Astrocyte (in vitro differentiated cells and primary cell): ENCODE results near the gene METTL9.

Experiments
- EZH2 ChIP-seq: IDR thresholded peaks from 2 replicates; pipeline ENCODE4 v1.6.1; 2012; ENCODE audit warnings: mild to moderate bottlenecking, low read length, inconsistent platforms; ENCODE audit not compliant: insufficient read depth
- TF ChIP-seq, protein P1 (sequence below): IDR thresholded peaks from 2 replicates; pipeline ENCODE4 v1.5.1; 2011; ENCODE audit warnings: low read depth, mild to moderate bottlenecking, inconsistent platforms, low read length, moderate library complexity; ENCODE audit not compliant: insufficient read depth

DNA sequence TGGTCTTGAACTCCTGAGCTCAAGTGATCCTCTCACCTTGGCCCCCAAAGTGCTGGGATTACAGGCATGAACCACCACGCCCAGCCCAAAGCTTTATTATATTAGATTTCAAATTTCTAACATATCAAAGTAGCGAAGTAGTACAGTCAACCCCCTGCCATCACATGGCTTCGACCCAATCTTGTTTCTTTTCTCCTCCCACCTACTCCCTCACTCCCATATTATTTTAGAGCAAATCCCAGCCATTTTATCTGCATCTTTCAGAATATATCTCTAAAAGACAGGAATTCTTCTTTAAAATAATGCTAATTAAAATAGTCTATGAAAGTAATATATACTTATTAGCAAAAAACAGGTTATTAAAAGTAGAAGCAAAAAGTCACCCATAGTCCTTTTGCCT, 52.1 kb downstream of the METTL9 start:
- TF ChIP-seq, protein P1, sequence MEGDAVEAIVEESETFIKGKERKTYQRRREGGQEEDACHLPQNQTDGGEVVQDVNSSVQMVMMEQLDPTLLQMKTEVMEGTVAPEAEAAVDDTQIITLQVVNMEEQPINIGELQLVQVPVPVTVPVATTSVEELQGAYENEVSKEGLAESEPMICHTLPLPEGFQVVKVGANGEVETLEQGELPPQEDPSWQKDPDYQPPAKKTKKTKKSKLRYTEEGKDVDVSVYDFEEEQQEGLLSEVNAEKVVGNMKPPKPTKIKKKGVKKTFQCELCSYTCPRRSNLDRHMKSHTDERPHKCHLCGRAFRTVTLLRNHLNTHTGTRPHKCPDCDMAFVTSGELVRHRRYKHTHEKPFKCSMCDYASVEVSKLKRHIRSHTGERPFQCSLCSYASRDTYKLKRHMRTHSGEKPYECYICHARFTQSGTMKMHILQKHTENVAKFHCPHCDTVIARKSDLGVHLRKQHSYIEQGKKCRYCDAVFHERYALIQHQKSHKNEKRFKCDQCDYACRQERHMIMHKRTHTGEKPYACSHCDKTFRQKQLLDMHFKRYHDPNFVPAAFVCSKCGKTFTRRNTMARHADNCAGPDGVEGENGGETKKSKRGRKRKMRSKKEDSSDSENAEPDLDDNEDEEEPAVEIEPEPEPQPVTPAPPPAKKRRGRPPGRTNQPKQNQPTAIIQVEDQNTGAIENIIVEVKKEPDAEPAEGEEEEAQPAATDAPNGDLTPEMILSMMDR: no peak
- no peak for TF ChIP-seq EZH2
